Measurements from ENCODE around the gene AKAP6.

Gene AKAP6

DNA sequence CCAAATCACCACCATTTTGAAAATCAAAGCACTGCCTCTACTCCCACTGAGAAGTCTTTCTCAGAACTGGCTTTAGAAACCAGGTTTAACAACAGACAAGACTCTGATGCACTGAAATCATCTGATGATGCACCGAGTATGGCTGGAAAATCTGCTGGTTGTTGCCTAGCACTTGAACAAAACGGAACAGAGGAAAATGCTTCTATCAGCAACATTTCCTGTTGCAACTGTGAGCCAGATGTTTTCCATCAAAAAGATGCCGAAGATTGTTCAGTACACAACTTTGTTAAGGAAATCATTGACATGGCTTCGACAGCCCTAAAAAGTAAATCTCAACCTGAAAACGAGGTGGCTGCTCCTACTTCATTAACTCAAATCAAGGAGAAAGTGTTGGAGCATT lies 494.6 kb downstream of the AKAP6 start:
- DNase-seq (ENCODE audit: low spot score): no peak

DNA sequence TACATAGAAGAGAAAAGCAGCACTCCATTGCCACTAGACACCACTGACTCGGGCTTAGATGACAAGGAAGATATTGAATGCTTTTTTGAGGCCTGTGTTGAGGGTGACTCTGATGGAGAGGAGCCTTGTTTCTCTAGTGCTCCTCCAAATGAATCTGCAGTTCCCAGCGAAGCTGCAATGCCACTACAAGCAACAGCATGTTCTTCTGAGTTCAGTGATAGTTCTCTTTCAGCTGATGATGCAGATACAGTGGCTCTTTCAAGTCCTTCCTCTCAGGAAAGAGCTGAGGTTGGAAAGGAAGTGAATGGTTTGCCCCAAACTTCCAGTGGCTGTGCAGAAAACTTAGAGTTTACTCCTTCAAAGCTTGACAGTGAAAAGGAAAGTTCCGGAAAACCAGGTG lies 495.1 kb downstream of the AKAP6 start:
- DNase-seq (ENCODE audit: low spot score): no peak

DNA sequence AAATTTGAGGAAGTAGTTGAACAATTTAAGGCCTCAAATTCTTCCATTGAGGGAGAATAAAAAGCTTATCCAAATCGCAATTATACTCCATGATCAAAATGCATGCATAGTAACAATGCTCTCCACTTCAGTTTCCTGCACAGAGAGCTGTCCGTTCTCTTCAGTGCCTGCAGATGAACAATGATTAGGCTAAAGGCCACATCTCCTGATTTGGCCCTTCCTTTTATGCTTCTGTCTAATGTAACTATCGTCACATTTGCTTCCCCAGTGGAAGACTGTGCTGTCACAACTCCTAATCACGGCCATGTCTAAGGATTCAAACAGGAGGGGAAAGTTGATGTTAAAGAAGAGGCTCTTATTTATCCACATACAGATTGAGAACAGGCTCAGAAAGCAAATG lies 496.0 kb downstream of the AKAP6 start:
- no peak for DNase-seq (ENCODE audit: low spot score)

DNA sequence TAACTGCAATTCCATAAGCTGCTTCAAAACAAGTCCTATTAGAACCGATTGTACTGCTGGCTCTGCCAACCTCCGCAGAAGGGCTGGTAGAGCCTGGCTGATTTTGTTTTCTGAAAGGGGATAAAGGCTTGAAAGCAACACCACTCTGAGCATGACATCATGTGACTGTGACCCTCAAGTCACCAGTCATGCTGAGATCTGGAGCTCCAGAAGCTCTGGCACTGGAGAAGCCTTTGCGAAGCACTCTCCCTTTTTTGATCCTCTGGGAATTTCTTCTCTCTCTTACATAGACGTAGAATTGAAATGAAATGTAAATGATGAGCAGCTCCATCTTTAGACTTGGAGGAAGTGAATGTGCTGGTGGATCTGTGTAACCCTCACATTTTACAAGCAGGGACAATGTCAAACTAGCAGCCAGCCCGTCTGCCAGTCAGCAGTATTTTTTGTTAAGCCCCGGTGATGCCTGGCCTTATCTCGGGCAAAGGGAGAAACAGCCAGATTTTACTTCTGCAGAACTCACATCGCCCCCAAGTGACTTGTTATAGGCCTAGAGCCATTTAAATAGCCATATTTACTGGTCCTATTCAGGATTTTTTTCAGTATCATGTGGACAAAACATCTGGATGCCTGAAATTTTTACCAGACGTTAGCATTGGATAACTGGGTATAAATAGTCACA lies 497.4 kb downstream of the AKAP6 start:
- DNase-seq (ENCODE audit: low spot score): peak; percentile 2

DNA sequence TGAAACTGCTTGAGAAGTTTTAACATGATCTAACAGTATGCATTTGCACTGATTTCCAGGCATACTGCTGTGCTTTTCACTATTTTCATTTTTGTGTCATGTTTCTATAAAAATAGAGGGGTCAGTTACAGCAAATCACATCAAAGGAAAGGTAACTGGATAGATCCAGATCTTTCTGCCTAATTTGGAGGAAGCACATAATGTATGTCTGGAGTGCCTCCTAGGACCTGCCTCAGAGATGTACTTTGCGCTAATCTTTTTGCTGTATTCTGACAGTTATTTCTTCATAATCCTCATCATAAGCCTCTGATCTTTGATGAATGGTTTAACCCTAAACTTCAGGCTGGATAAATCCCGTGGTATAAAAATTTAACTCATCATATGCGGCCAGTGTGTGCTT lies 498.4 kb downstream of the AKAP6 start:
- no peak for DNase-seq (ENCODE audit: low spot score)

DNA sequence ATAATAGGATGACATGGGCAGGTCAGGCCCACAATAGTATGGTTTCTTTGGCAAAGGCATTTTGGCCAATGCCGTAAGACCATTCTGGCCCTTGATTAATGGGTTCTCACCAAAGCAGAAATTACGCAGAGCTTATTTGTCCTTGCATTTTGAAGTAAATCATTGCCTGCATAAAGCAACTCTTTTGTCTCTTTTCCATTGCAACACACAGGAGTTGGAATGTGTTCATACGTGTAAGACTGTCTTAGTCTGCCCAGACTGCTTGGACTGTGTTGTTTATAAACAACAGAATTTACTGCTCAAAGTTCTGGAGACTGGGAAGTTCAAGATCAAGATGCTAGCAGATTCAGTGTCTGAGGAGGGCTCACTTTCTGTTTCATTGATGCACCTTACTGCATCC lies 506.8 kb downstream of the AKAP6 start:
- DNase-seq (ENCODE audit: low spot score): no peak

DNA sequence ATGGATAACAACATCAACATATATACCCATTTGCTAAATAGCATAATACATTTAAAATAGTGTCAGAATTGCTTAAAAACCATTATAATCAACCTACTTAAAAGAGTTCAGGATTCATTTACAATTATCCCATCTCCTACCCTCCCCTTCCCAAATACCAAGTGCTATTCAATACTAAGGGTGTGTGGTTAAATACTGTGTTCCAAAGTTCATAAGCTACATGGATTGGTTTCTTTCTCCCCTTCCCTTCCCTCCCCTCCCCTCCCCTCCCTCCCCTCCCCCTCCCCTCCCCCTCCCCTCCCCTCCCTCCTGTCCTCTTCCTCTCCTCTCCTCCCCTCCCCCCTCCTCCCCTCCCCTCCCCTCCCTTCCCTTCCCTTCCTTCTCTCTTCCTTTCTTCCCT lies 512.6 kb downstream of the AKAP6 start:
- no peak for DNase-seq (ENCODE audit: low spot score)

DNA sequence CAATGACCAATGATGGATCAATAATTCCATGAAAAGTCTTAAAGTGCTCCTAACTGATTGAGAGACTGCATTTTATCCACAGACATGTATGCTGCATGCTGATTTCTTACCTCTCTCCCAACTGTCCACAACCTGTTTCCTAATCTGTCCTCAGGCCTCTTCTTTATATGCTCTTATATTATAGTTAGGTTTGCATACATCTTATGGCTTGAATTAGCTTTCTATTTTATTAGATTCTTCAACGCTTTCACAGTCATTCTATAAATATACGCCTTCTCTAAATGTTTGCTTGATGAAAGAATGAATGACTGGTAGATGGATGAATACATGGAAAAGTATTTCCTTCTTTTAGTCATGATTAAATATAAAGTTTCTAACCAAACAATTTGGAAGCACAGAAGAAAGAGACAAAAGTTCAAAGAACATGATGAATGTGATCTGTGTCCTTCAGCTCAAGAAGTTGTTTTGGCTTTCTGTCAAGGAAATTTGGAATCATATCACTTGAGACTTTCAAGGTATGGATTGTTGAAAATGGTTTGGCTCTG lies 517.8 kb downstream of the AKAP6 start:
- DNase-seq (ENCODE audit: low spot score): no peak

DNA sequence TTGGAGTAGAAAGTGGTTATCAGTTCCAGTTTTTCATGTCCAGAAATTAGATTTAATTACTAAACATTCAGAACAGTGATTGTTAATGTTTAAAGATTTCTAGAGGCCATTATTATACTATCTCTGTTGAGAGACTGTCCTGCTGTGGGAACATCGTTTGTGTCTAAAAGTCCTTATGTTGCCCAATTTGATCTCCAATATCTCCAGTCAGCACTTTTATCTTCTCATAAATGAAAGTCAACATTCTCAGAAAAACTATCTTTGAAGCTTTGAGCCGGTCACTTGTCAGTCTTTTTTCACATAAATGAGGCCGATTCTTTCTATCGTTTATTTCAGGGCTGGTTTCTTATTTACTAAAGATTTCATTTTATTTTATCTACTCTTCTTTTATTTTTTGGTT lies 518.8 kb downstream of the AKAP6 start:
- DNase-seq (ENCODE audit: low spot score): no peak

DNA sequence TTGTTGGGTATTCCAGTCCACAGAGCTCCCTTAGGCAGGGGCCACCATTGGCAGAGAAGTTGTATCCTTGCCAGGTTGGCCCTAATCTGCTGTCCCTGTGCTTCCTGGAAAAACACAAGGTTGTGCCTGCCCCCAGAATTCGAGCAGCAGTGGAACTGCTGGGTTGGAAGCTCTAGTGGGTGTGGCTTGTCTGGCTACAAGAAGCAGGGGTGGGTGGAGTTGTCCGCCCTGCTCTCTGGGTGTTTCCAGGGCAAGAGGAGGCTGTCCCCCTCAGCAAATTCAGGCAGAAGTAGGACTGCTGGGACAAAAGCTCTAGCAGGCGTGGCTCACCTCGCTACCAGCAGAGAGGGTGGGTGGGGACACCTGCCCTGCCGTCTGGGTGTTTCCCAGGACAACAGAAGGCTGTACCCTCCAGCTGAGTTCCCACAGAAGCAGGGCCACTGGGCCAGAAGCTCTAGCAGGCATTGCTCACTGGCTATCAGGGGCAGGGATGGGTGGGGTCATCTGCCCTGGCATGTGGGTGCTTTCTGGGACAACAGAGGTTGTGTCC lies 536.8 kb downstream of the AKAP6 start:
- no peak for DNase-seq (ENCODE audit: low spot score)

DNA sequence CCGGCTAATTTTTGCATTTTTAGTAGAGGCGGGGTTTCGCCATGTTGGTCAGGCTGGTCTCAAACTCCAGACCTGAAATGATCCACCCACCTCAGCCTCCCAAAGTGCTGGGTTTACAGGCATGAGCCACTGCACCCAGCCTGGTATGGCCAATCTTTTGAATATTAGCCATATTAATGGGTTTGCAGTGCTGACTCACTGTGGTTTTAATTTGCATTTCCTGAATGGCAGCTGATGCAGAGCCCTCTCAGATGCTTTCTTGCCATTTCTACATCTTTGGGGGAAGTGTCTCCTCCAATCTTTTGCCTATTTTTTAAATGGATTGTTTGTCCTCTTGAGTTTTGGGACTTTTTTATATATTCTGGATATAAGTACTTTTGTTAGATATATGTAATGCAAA lies 554.1 kb downstream of the AKAP6 start:
- DNase-seq (ENCODE audit: low spot score): no peak

Data from RKO (cell line).